CD1c-positive myeloid dendritic cell (primary cell): ENCODE results near the gene PRPSAP2.
"Not testable (repeated sequence)": the region's sequence is repeated elsewhere in the genome, so short reads cannot be mapped to it uniquely, and the experiment has no call there.

Experiments used
- DNase-seq: peaks from one replicate; pipeline ENCODE4 v3.0.0-alpha.2; 2016; ENCODE audit errors: extremely low spot score

PRPSAP2 gene

GRCh38 chr17:18938692-18939023 lies 80.7 kb downstream of the PRPSAP2 start:
- DNase-seq = no peak

GRCh38 chr17:18944646-18945045 lies 86.7 kb downstream of the PRPSAP2 start:
- no peak for DNase-seq

- no peak for DNase-seq
These were observed 88.6 kb downstream of the PRPSAP2 start for GRCh38 chr17:18946536-18946935.

GRCh38 chr17:18947866-18948265 lies 89.9 kb downstream of the PRPSAP2 start:
- no peak for DNase-seq

GRCh38 chr17:18948476-18949006 lies 90.6 kb downstream of the PRPSAP2 start:
- DNase-seq = no peak

GRCh38 chr17:18949566-18949965 lies 91.6 kb downstream of the PRPSAP2 start:
- DNase-seq = no peak

- DNase-seq = no peak
These were observed 92.4 kb downstream of the PRPSAP2 start for GRCh38 chr17:18950346-18950745.

GRCh38 chr17:18950944-18951905 lies 93.3 kb downstream of the PRPSAP2 start:
- DNase-seq = no peak

- no peak for DNase-seq
These were observed 94.3 kb downstream of the PRPSAP2 start, which contains the start of gene SLC5A10 for GRCh38 chr17:18951941-18952842. Gene SLC5A10 (plus strand): TSS chr17:18952165. CDS start chr17:18952206, 41 bp downstream.

GRCh38 chr17:18953231-18953728 lies 95.3 kb downstream of the PRPSAP2 start:
- DNase-seq = no peak

- DNase-seq = no peak
These were observed 96.4 kb downstream of the PRPSAP2 start for GRCh38 chr17:18954321-18954720.

GRCh38 chr17:18955009-18955408 lies 97.1 kb downstream of the PRPSAP2 start:
- no peak for DNase-seq

GRCh38 chr17:18956021-18956420 lies 98.1 kb downstream of the PRPSAP2 start:
- not testable (repeated sequence) for DNase-seq

- DNase-seq = no peak
These were observed 98.7 kb downstream of the PRPSAP2 start for GRCh38 chr17:18956581-18956980.

GRCh38 chr17:18957831-18958230 lies 99.9 kb downstream of the PRPSAP2 start:
- no peak for DNase-seq

- no peak for DNase-seq
These were observed 100.7 kb downstream of the PRPSAP2 start for GRCh38 chr17:18958611-18959010.

GRCh38 chr17:18959071-18959844 lies 101.3 kb downstream of the PRPSAP2 start:
- DNase-seq = no peak

- no peak for DNase-seq
These were observed 101.9 kb downstream of the PRPSAP2 start for GRCh38 chr17:18959845-18960240.

GRCh38 chr17:18960241-18960665 lies 102.3 kb downstream of the PRPSAP2 start:
- DNase-seq = no peak

GRCh38 chr17:18960803-18961511 lies 103.0 kb downstream of the PRPSAP2 start:
- peak; percentile 81 for DNase-seq
